ENCODE data around the gene AKAP12. TPM values are rescaled to one million over a fixed set of nuclear protein-coding genes. Genes with fewer than 3 reads are reported as not detected.
"Not testable (repeated sequence)": the region's sequence is repeated elsewhere in the genome, so short reads cannot be mapped to it uniquely, and the experiment has no call there.

AKAP12 gene
- total RNA-seq, 2 donors from 2014 or later: 102 to 167 TPM

DNA sequence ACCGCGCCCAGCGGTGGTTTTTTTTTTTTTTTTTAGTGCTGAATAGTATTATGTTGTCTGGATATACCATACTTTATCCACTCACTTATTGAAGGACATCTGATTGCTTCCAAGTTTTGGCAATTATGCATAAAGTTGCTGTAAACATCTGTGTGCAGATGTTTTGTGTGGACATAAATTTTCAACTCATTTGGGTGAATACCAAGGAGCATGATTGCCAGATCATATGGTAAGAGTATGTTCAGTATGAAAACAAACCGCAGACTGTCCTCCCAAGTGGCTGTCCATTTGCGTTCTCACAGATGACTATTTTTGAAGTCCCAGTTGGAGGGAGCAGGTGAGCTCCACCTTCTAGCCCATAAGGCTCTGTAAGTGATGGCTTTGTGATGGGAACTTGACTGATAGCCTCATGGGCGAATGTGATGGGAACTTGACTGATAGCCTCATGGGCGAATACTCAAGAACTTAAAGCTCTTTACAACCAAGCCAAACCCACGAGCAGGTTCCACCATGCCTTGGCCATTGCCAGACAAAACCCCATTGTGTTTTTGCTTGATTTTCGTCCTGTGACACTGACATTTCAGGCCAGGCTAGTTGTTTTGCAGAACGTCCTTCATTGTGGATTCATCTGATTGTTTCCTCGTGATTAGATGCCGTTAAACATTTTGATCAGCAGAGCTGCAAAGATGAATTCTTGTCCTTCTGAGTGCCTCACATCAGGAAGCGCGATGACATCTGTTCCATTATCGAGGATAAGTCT is 100.6 kb downstream of the AKAP12 start:
- Histone ChIP-seq H3K4me3 (no peak overlapping the region), H3K27me3 (replicated peaks; ENCODE audit: insufficient read depth) (no peaks in the 10 kb centered on the region), H3K36me3 (peaks cover 2% of the 10 kb centered on the region), H3K9me3 (no peaks in the 10 kb centered on the region), H3K27ac (no peak overlapping the region), H3K4me1 (ENCODE audit: control insufficient read depth in 1 of 2, low read depth in 2 of 2) (no peaks in the 10 kb centered on the region)
- ATAC-seq (ENCODE audit: insufficient number of reproducible peaks, low FRiP score, low read depth): no peak
- TF ChIP-seq, protein P1, sequence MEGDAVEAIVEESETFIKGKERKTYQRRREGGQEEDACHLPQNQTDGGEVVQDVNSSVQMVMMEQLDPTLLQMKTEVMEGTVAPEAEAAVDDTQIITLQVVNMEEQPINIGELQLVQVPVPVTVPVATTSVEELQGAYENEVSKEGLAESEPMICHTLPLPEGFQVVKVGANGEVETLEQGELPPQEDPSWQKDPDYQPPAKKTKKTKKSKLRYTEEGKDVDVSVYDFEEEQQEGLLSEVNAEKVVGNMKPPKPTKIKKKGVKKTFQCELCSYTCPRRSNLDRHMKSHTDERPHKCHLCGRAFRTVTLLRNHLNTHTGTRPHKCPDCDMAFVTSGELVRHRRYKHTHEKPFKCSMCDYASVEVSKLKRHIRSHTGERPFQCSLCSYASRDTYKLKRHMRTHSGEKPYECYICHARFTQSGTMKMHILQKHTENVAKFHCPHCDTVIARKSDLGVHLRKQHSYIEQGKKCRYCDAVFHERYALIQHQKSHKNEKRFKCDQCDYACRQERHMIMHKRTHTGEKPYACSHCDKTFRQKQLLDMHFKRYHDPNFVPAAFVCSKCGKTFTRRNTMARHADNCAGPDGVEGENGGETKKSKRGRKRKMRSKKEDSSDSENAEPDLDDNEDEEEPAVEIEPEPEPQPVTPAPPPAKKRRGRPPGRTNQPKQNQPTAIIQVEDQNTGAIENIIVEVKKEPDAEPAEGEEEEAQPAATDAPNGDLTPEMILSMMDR (IDR thresholded peaks at IDR 0.05): no peak
- DNase-seq (ENCODE audit: low spot score): no peak

DNA sequence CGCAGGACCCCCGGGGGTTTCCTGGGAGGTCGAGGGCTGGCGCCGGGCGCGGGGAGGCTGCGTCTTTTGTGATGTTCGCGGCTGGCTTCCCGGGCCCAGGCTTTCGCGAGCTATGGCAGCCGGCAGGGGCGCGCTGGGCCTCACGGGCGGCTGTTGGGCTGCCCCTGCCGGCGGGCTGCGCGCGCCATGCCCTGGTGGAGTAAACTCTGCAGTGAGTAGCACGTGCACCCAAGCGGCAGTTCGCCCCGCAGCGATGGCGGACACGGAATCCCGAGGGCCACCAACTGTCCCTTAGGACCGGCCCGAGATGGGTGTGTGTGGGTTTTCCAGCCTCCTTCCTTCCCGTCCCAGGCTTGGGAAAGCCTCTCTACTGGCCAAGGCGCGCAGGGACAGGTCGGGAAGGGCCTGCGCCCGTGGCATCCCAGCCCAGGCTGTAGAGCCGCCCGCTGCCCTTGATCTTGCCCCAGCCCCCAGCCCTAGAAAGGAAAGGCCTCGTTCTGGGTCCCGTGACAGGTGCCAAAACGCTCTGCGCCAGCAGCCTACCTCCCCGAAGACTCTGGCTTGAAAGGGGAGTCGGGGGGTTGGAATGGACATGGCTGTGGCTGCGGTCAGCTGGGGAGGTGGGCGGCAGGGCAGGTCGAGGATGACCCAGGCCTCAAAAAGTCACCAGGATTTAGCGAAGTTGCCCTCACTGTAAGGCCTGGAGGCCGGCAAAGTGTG is 101.9 kb downstream of the AKAP12 start:
- ATAC-seq (ENCODE audit: insufficient number of reproducible peaks, low FRiP score, low read depth) (no peak), DNase-seq (ENCODE audit: low spot score) (no peak)
- Histone ChIP-seq H3K27ac (no peak overlapping the region), H3K27me3 (replicated peaks; ENCODE audit: insufficient read depth) (no peaks in the 10 kb centered on the region), H3K36me3 (peaks cover 2% of the 10 kb centered on the region), H3K4me1 (ENCODE audit: control insufficient read depth in 1 of 2, low read depth in 2 of 2) (no peaks in the 10 kb centered on the region), H3K9me3 (no peaks in the 10 kb centered on the region), H3K4me3 (no peak overlapping the region)
- TF ChIP-seq, protein P1 (IDR thresholded peaks at IDR 0.05): no peak

DNA sequence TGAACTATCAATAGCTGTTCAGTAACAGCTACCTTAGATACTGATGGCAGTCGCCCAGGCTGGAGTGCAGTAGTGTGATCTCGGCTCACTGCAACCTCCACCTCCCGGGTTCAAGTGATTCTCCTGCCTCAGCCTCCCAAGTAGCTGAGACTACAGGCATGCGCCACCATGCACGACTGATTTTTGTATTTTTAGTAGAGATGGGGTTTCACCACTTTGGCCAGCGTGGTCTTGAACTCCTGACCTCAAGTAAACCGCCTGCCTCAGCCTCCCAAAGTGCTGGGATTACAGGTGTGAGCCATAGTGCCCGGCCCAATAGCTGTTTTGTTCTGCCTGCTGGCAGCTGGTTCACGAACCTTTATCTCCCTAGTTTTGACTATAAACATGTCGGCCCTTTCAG is 103.0 kb downstream of the AKAP12 start:
- not testable (repeated sequence) for H3K27me3 ChIP-seq (replicated peaks; ENCODE audit: insufficient read depth); H3K27ac ChIP-seq; H3K36me3 ChIP-seq; H3K4me3 ChIP-seq; DNase-seq (ENCODE audit: low spot score); ATAC-seq (ENCODE audit: insufficient number of reproducible peaks, low FRiP score, low read depth); H3K9me3 ChIP-seq; H3K4me1 ChIP-seq (ENCODE audit: control insufficient read depth in 1 of 2, low read depth in 2 of 2)

GRCh38 chr6:151349651-151350270 is 110.0 kb downstream of the AKAP12 start:
- DNase-seq (ENCODE audit: low spot score) (no peak), ATAC-seq (ENCODE audit: insufficient number of reproducible peaks, low FRiP score, low read depth) (no peak)
- H3K4me1 ChIP-seq (ENCODE audit: control insufficient read depth in 1 of 2, low read depth in 2 of 2): no peaks in the 10 kb centered on the region
- H3K27ac ChIP-seq: no peak overlapping the region
- TF ChIP-seq, protein P1 (IDR thresholded peaks at IDR 0.05): no peak
- no peaks in the 10 kb centered on the region for H3K36me3 ChIP-seq
- H3K4me3 ChIP-seq: no peak overlapping the region
- H3K27me3 ChIP-seq (replicated peaks; ENCODE audit: insufficient read depth): no peaks in the 10 kb centered on the region
- H3K9me3 ChIP-seq: no peaks in the 10 kb centered on the region

DNA sequence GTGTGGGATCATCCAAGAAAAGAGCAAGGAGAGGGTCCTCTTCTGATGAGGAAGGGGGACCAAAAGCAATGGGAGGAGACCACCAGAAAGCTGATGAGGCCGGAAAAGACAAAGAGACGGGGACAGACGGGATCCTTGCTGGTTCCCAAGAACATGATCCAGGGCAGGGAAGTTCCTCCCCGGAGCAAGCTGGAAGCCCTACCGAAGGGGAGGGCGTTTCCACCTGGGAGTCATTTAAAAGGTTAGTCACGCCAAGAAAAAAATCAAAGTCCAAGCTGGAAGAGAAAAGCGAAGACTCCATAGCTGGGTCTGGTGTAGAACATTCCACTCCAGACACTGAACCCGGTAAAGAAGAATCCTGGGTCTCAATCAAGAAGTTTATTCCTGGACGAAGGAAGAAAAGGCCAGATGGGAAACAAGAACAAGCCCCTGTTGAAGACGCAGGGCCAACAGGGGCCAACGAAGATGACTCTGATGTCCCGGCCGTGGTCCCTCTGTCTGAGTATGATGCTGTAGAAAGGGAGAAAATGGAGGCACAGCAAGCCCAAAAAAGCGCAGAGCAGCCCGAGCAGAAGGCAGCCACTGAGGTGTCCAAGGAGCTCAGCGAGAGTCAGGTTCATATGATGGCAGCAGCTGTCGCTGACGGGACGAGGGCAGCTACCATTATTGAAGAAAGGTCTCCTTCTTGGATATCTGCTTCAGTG is 110.8 kb downstream of the AKAP12 start:
- no peak for ATAC-seq (ENCODE audit: insufficient number of reproducible peaks, low FRiP score, low read depth)
- no peak for DNase-seq (ENCODE audit: low spot score)
- H3K27me3 ChIP-seq (replicated peaks; ENCODE audit: insufficient read depth): no peaks in the 10 kb centered on the region
- H3K9me3 ChIP-seq: no peaks in the 10 kb centered on the region
- no peak overlapping the region for H3K4me3 ChIP-seq
- H3K4me1 ChIP-seq (ENCODE audit: control insufficient read depth in 1 of 2, low read depth in 2 of 2): no peaks in the 10 kb centered on the region
- TF ChIP-seq, protein P1 (IDR thresholded peaks at IDR 0.05): no peak
- H3K36me3 ChIP-seq: no peaks in the 10 kb centered on the region
- no peak overlapping the region for H3K27ac ChIP-seq

All from thoracic aorta (tissue), 2 donors.